Retinal pigment epithelial cell (primary cell): Measurements from ENCODE around the gene KMT2A.

Experiments
- DNase-seq: peaks from one replicate; pipeline ENCODE4 v3.0.0-alpha.2; 2010; ENCODE audit warnings: low read depth
- H3K4me3 ChIP-seq: 2 replicates; pipeline ENCODE4 v1.5.1; 2011; ENCODE audit warnings: mild to moderate bottlenecking, low read length, control low read depth, moderate library complexity
- CTCF ChIP-seq: conservative IDR thresholded peaks from 2 replicates; pipeline ENCODE4 v1.5.1; 2011; ENCODE audit warnings: low read depth, low read length, control low read depth, inconsistent platforms

KMT2A gene

GRCh38 chr11:118417801-118418200, 18.5 kb upstream of the KMT2A start:
- no peak for DNase-seq
- no peak for TF ChIP-seq CTCF
- H3K4me3 ChIP-seq: no peak overlapping the region

DNA sequence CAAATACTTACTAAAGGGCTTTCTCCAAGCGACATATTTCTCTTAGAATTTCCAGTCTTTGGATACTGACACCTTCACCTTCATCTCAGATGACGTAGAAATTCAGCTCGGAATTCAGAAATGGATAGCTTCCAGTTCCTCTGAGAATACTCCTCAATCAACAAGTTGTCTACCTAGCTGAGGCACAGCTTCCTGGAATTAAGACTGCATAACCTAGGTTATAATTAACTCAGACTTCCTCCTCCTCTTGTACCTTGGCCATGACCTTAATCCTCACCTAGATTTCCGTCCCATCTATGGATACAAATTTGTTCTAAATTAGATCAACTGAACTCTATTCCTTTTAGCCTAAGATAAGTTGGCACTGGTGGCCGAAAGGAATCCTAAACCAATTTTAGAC, 17.5 kb upstream of the KMT2A start:
- no peak for DNase-seq
- TF ChIP-seq CTCF: no peak
- no peak overlapping the region for H3K4me3 ChIP-seq

GRCh38 chr11:118427707-118428106, 8.6 kb upstream of the KMT2A start:
- H3K4me3 ChIP-seq: no peak overlapping the region
- DNase-seq: no peak
- TF ChIP-seq CTCF: no peak

GRCh38 chr11:118430956-118431355, 5.3 kb upstream of the KMT2A start:
- TF ChIP-seq CTCF: no peak
- no peak for DNase-seq
- H3K4me3 ChIP-seq: no peak overlapping the region

DNA sequence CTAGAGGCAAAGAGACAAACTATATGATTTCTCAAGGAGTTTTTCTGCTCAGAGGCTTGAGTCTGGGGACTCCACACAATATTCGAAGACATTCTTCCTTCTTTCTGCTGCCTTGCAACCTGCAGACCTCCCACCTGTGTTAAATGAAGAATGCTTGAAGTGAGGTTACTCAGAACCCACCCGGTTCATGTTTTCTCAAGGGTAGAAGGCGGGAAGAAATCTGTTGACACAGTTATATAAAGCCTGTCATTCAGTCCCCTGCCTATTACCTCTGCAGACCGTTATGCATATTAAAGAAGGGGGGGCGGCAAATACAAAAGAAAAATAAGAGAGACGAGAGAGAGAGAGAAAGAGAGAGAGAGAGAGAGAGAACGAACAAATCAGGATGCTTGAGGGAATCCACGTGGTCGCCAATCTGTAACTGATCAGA, 2.2 kb upstream of the KMT2A start:
- TF ChIP-seq CTCF: no peak
- no peak for DNase-seq
- H3K4me3 ChIP-seq: peak overlapping the region; percentile 77

GRCh38 chr11:118434553-118435289, 1.6 kb upstream of the KMT2A start:
- DNase-seq: no peak
- TF ChIP-seq CTCF: no peak
- peak overlapping the region; percentile 77 for H3K4me3 ChIP-seq

DNA sequence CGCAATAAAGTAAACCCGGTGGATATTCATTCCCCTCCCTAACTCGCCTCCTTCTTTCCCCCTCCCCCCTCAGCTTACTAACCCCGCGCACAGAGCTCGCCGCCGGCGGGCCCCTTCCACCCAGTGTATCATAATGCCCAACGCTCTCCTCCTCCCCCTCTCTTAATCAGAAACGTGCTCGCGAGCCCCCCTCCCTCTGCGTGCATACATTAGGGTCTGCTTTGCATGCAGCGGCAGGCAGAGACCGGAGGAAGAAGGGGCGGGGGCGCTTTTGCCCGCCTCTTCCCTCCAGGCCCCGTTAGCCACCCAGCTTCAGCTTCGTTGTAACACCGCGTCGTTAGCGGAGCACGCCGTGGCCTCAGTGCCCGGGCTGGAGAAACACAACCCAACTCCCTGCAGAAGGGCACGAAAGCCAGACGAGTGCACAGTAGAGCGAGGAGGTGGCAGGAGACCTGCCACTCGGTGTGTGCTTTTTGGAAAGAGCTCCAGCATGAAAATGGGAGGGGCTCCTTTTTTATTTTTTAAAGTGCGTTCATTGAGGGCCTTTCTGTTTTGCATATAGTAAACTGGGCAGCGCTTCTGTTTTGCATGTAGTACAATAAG, 901 bp upstream of the KMT2A start:
- no peak for TF ChIP-seq CTCF
- DNase-seq: no peak
- peak overlapping the region; percentile 77 for H3K4me3 ChIP-seq
